Suprapubic skin (tissue), 4 donors: ENCODE results near the gene PEX19. TPM values are rescaled to one million over a fixed set of nuclear protein-coding genes. Genes with fewer than 3 reads are reported as not detected.

Experiments
- DNase-seq, 2 donors: peaks; one replicate each; pipeline ENCODE4 v3.0.0-alpha.2; 2019; ENCODE audit warnings: low spot score in 2 of 2
- H3K27ac ChIP-seq: fragments of 200-600 bp; sonication (generic); one replicate; pipeline ENCODE4 v1.5.1; 2019
- H3K27me3 ChIP-seq: fragments of 200-600 bp; sonication (generic); one replicate; pipeline ENCODE4 v1.5.1; 2019
- H3K36me3 ChIP-seq: fragments of 200-600 bp; sonication (generic); one replicate; pipeline ENCODE4 v1.5.1; 2019
- H3K4me1 ChIP-seq: fragments of 200-600 bp; sonication (generic); one replicate; pipeline ENCODE4 v1.5.1; 2019
- H3K4me3 ChIP-seq: fragments of 200-600 bp; sonication (generic); one replicate; pipeline ENCODE4 v1.5.1; 2019; ENCODE audit warnings: mild to moderate bottlenecking
- H3K9me3 ChIP-seq: fragments of 200-600 bp; sonication (generic); one replicate; pipeline ENCODE4 v1.5.1; 2019
- EP300 ChIP-seq: sonication (generic); formaldehyde crosslinking; IDR thresholded peaks from one replicate; pipeline ENCODE4 v1.6.1; 2017; ENCODE audit warnings: antibody characterized with exemption
- POLR2A ChIP-seq, 2 donors: fragments of 450-650 bp; IDR thresholded peaks; one replicate each; pipeline ENCODE4 v1.6.1; 2017; ENCODE audit warnings: antibody characterized with exemption in 2 of 2, mild to moderate bottlenecking in 2 of 2, moderate library complexity in 2 of 2
- POLR2AphosphoS5 ChIP-seq, 3 donors: sonication (generic); formaldehyde crosslinking; IDR thresholded peaks; one replicate each; pipeline ENCODE4 v1.6.1; 2017; ENCODE audit warnings: antibody characterized with exemption in 3 of 3
- WGBS: methylation state at CpG from one replicate; pipeline ENCODE4 v1.1.5; 2018; 5-methylcytosine and 5-hydroxymethylcytosine counted together
- total RNA-seq, 4 donors: library from RNA; depleted of rRNA; stranded (reverse); fragments of >200 nt; gene quantifications; one replicate each; pipeline ENCODE4 v1.1.0, GENCODE V29; 2016
- TF ChIP-seq, protein P1 (sequence below), 2 donors: fragments of 200-600 bp in 1 of 2; fragments of 450-650 bp in 1 of 2; sonication (generic) in 1 of 2; IDR thresholded peaks; one replicate each; pipeline ENCODE4 v1.5.1; 2016 to 2019; ENCODE audit warnings: antibody characterized with exemption in 2 of 2, mild to moderate bottlenecking in 1 of 2, moderate library complexity in 1 of 2

The PEX19 gene
- total RNA-seq, 4 donors from 2014 or later, result 36.3 to 47.3 (median 45.0) TPM

DNA sequence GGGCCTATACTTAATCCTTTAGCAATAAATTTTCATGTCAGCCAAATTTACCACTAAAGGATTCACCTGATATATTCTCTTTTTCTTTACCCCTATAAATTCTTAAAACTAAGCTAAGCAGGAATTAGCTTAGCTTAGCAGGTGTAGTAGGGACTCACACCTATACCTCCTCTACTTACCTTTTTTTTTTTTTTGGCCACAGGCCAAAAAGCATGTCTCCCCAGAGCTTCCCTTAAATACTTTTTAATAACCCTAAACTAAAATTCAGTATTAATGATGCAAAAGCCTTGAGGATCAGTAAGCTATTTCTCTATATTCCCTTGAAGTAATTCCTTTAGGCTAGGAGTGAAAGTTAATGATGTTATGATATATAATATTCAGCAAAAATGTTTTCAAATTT lies 56.5 kb downstream of the PEX19 start:
- H3K9me3 ChIP-seq, result no peaks in the 10 kb centered on the region
- H3K36me3 ChIP-seq, result peaks cover 97% of the 10 kb centered on the region

DNA sequence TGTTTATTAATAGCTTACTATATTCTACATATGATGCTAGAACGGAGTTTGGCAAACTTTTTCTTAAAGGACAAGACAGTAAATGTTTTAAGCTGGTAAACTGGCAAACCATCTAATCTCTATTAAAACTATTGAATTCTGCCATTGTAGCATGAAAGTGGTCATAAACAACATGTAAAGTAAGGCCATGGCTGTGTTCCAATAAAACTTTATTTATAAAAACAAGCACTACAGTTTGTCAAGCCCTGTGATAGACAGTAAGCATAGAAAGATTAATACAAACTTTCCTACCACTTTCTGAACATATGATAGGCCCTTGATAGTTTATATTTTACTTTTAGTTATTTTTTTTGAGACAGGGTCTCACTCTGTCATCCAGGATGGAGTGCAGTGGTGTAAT lies 57.4 kb downstream of the PEX19 start:
- H3K9me3 ChIP-seq, result no peaks in the 10 kb centered on the region
- peaks cover 98% of the 10 kb centered on the region for H3K36me3 ChIP-seq
- H3K27ac ChIP-seq, result no peak overlapping the region
- no peak overlapping the region for H3K4me3 ChIP-seq
- no peak for TF ChIP-seq POLR2A (IDR thresholded peaks at IDR 0.05)
- TF ChIP-seq POLR2AphosphoS5 (IDR thresholded peaks at IDR 0.05), result no peak
- TF ChIP-seq, protein P1, sequence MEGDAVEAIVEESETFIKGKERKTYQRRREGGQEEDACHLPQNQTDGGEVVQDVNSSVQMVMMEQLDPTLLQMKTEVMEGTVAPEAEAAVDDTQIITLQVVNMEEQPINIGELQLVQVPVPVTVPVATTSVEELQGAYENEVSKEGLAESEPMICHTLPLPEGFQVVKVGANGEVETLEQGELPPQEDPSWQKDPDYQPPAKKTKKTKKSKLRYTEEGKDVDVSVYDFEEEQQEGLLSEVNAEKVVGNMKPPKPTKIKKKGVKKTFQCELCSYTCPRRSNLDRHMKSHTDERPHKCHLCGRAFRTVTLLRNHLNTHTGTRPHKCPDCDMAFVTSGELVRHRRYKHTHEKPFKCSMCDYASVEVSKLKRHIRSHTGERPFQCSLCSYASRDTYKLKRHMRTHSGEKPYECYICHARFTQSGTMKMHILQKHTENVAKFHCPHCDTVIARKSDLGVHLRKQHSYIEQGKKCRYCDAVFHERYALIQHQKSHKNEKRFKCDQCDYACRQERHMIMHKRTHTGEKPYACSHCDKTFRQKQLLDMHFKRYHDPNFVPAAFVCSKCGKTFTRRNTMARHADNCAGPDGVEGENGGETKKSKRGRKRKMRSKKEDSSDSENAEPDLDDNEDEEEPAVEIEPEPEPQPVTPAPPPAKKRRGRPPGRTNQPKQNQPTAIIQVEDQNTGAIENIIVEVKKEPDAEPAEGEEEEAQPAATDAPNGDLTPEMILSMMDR (IDR thresholded peaks at IDR 0.05), result no peak
- TF ChIP-seq EP300, result no peak
- no peak for DNase-seq
- WGBS, result 100% methylated on average over 1 of the region's 1 CpG
- H3K4me1 ChIP-seq, result no peaks in the 10 kb centered on the region
- no peaks in the 10 kb centered on the region for H3K27me3 ChIP-seq

More for the DNA sequence above, 56.5 kb downstream of the PEX19 start:
- Histone ChIP-seq H3K27ac (no peak overlapping the region), H3K4me1 (no peaks in the 10 kb centered on the region), H3K4me3 (no peak overlapping the region), H3K27me3 (no peaks in the 10 kb centered on the region)
- no peak for DNase-seq
- TF ChIP-seq POLR2A (IDR thresholded peaks at IDR 0.05), result no peak
- TF ChIP-seq EP300, result no peak
- no peak for TF ChIP-seq POLR2AphosphoS5 (IDR thresholded peaks at IDR 0.05)
- TF ChIP-seq, protein P1 (IDR thresholded peaks at IDR 0.05), result no peak

DNA sequence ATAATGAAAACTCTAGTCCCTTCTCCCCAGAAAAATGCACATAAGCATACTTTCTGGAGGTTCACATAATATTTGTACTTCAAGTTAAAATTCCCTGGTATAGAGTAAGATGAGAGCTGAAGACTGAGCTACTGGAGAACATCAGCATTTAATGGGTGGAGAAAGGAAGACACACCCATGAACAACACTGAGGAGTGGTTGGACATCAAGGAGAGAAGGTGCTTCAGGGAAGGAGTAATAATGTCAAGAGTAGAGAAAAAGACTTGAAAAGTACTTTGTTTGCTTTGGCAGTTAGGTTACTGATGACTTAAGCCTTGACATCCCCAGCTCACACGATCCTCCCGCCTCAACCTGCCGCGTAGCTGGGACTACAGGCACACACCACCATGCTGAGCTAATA lies 57.9 kb downstream of the PEX19 start:
- peaks cover 98% of the 10 kb centered on the region for H3K36me3 ChIP-seq
- 88% methylated on average over 4 of the region's 4 CpGs for WGBS

More for the DNA sequence above, 57.9 kb downstream of the PEX19 start:
- DNase-seq, result no peak
- Histone ChIP-seq H3K27me3 (no peaks in the 10 kb centered on the region), H3K4me3 (no peak overlapping the region), H3K4me1 (no peaks in the 10 kb centered on the region), H3K9me3 (no peaks in the 10 kb centered on the region), H3K27ac (no peak overlapping the region)
- TF ChIP-seq POLR2A (IDR thresholded peaks at IDR 0.05) (no peak), POLR2AphosphoS5 (IDR thresholded peaks at IDR 0.05) (no peak), EP300 (no peak)
- TF ChIP-seq, protein P1 (IDR thresholded peaks at IDR 0.05), result no peak

Other genes starting within 250 kb of the PEX19 start
- gene KCNJ10, start 215.0 kb downstream of the PEX19 start, total RNA-seq, result not detected
- under 1 TPM in 1 of 4 donors, not detected in 3; 0.13 TPM for gene KCNJ9, start 203.6 kb downstream of the PEX19 start, total RNA-seq
- 10 to 100 TPM; 44.1 to 90.5 (median 50.8) TPM for gene IGSF8, start 186.5 kb downstream of the PEX19 start, total RNA-seq
- gene ATP1A2, start 169.4 kb downstream of the PEX19 start, total RNA-seq, result 1 to 10 TPM; 4.2 to 6.9 (median 4.8) TPM
- gene ATP1A4, start 133.5 kb downstream of the PEX19 start, total RNA-seq, result not detected
- gene CASQ1, start 94.6 kb downstream of the PEX19 start, total RNA-seq, result not detected
- gene PEA15, start 79.7 kb downstream of the PEX19 start, total RNA-seq, result 10 to 100 TPM; 51.0 to 82.6 (median 61.5) TPM
- 100 to 1,000 TPM in 3 of 4 donors, 10 to 100 TPM in 1; 98.3 to 402 (median 125) TPM for gene DCAF8, start 22.6 kb downstream of the PEX19 start, total RNA-seq
- 10 to 100 TPM; 62.5 to 92.9 (median 87.2) TPM for gene COPA, start 58.1 kb upstream of the PEX19 start, total RNA-seq
- gene NCSTN, start 58.2 kb upstream of the PEX19 start, total RNA-seq, result 10 to 100 TPM; 53.4 to 94.1 (median 71.1) TPM
- gene NHLH1, start 81.9 kb upstream of the PEX19 start, total RNA-seq, result under 1 TPM in 1 of 4 donors, not detected in 3; 0.39 TPM
- gene VANGL2, start 115.4 kb upstream of the PEX19 start, total RNA-seq, result 10 to 100 TPM; 18.7 to 39.7 (median 28.1) TPM
- gene SLAMF6, start 238.1 kb upstream of the PEX19 start, total RNA-seq, result 1 to 10 TPM in 1 of 4 donors, under 1 TPM in 1, not detected in 2; 0.80 to 1.0 TPM